GM13977 (cell line): ENCODE measurements around the gene ARHGAP22.
"Not testable (repeated sequence)": the region's sequence is repeated elsewhere in the genome, so short reads cannot be mapped to it uniquely, and the experiment has no call there.

Source experiments
- DNase-seq: peaks from one replicate; pipeline ENCODE4 v3.0.0; 2012; ENCODE audit warnings: low spot score
- CTCF ChIP-seq: IDR thresholded peaks from 2 replicates; pipeline ENCODE4 v1.5.1; 2012; ENCODE audit warnings: mild to moderate bottlenecking, control low read depth; ENCODE audit not compliant: insufficient read depth; ENCODE audit errors: extremely low read depth, missing control alignments
- in situ Hi-C: fragments of 300-500 bp; cut with MboI; formaldehyde crosslinking; loops from one replicate; pipeline ENCODE4 v1.12.0; 2022; ENCODE audit warnings: low sequenced_read_pairs, low pct_unique_long_range_greater_than_20kb, mixed read lengths, inconsistent platforms; ENCODE audit not compliant: unreplicated experiment

The ARHGAP22 gene

DNA sequence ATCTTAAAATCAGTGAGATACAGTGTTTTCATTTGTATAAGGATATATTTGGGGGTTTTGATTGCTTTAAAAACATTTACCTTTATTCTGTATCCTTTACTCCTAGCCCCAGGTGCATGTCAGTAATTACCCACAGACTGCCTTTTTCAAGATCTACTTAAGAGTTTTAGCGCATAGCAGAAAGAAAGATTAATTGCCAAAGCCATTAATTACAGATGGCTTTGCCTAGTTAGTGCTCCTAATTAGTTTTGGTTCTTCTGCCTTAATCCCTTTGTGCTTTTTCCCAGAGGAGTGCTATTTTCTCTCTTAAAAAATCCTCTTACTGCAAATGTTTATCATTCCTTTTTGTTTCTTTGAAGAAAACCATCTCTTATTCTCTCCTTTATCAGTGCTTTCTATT is 175.6 kb downstream of the ARHGAP22 start:
- DNase-seq, result no peak
- TF ChIP-seq CTCF, result no peak
- in situ Hi-C loops, result no loop called here

- TF ChIP-seq CTCF, result no peak
- in situ Hi-C loops, result no loop called here
These were observed 176.0 kb downstream of the ARHGAP22 start for GRCh38 chr10:48428896-48429295.

GRCh38 chr10:48423884-48424283 is 181.0 kb downstream of the ARHGAP22 start:
- TF ChIP-seq CTCF, result no peak
- in situ Hi-C loops, result no loop called here
- no peak for DNase-seq

More at GRCh38 chr10:48428896-48429295, 176.0 kb downstream of the ARHGAP22 start:
- no peak for DNase-seq

- DNase-seq, in situ Hi-C loops: not testable (repeated sequence)
These were observed 183.0 kb downstream of the ARHGAP22 start for GRCh38 chr10:48421862-48422261.

- no peak for TF ChIP-seq CTCF
- in situ Hi-C loops, result no loop called here
- no peak for DNase-seq
These were observed 185.2 kb downstream of the ARHGAP22 start for GRCh38 chr10:48419714-48420113.

- TF ChIP-seq CTCF, result no peak
- in situ Hi-C loops, result no loop called here
- DNase-seq, result no peak
These were observed 186.6 kb downstream of the ARHGAP22 start for GRCh38 chr10:48418189-48418788.

DNA sequence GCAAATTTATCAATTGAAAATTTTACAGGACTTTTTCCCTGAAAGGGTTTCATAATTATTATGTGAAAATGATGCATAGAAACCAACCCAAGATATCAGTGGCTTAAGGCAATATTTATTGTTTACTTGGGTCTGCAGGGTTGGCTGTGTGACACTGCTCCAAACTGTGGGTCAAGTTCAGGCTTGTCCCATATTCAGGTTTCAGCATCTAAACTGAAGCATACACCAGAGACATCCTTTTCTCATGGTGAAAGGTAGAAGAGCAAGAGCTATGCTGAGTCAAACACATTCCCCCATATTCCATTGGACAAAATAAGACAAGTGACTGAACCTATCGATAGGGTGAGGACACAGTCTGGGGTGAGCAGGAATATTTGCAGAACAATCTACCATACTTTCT is 187.5 kb downstream of the ARHGAP22 start:
- DNase-seq, result no peak
- no peak for TF ChIP-seq CTCF
- in situ Hi-C loops, result no loop called here
